GM10248 (cell line): Measurements from ENCODE around the gene FLOT1.
A peak's percentile ranks its signal among the peaks of the same experiment; 100 is the strongest.

Experiments
- CTCF ChIA-PET: fragments of 300-600 bp; sonication (Branson Sonifier 250); formaldehyde crosslinking; extraction: SDS; loops from one replicate; lab custom pipeline; 2021; ENCODE audit warnings: antibody characterized with exemption; lab: Yijun Ruan, JAX
- POLR2A ChIA-PET: fragments of 350-650 bp; sonication (Branson Sonifier 250); formaldehyde crosslinking; extraction: SDS; loops from one replicate; lab custom pipeline; 2020; ENCODE audit warnings: antibody characterized with exemption; lab: Yijun Ruan, JAX
- DNase-seq: peaks from one replicate; pipeline ENCODE4 v3.0.0; 2012; ENCODE audit errors: extremely low spot score
- CTCF ChIP-seq: IDR thresholded peaks from 2 replicates; pipeline ENCODE4 v1.5.1; 2012; ENCODE audit warnings: mild to moderate bottlenecking, low read depth; ENCODE audit errors: extremely low read depth, missing control alignments, control extremely low read depth

FLOT1 gene

GRCh38 chr6:30686908-30687658 lies 55.4 kb downstream of the FLOT1 start:
- peak; percentile 90 for DNase-seq
- ChIA-PET POLR2A (interaction anchor here (0.6 to 4.2 kb wide), 3 partner anchors 17 to 1288 kb away, joined by 3 to 17 read pairs (median 5); partner anchors contain the start of gene MDC1), CTCF (interaction anchor here (1.0 to 13.6 kb wide), 7 partner anchors 7 to 234 kb away, joined by 3 to 132 read pairs (median 10); partner anchors contain the start of gene DHX16)
- TF ChIP-seq CTCF = no peak

- ChIA-PET CTCF (interaction anchor here (1.0 to 18.8 kb wide), 5 partner anchors 14 to 154 kb away, joined by 3 to 776 read pairs (median 3); partner anchors contain the start of genes DHX16, MDC1 and TUBB), POLR2A (interaction anchor here (0.8 kb wide), 1 partner anchor 72 kb away, joined by 4 read pairs; no protein-coding TSS in a partner anchor)
- TF ChIP-seq CTCF = no peak
- DNase-seq = peak; percentile 76
These were observed 56.2 kb downstream of the FLOT1 start, which contains the start of gene PPP1R18 for GRCh38 chr6:30686009-30686907. Gene PPP1R18, minus strand, starts transcription at chr6:30686645. Its CDS starts 627 bp downstream, at chr6:30686018.

GRCh38 chr6:30685157-30686008 lies 57.1 kb downstream of the FLOT1 start:
- TF ChIP-seq CTCF = peak; percentile 49
- CTCF ChIA-PET = interaction anchor here (0.9 to 18.8 kb wide), 9 partner anchors 9 to 153 kb away, joined by 3 to 776 read pairs (median 3); partner anchors contain the start of genes DHX16, MDC1 and TUBB
- DNase-seq = no peak
- POLR2A ChIA-PET = interaction anchor here (0.8 to 1.2 kb wide), 3 partner anchors 35 to 71 kb away, joined by 3 to 4 read pairs (median 3); no protein-coding TSS in a partner anchor

- ChIA-PET POLR2A (interaction anchor here (1.0 to 1.2 kb wide), 2 partner anchors 36 to 70 kb away, joined by 3 read pairs; no protein-coding TSS in a partner anchor), CTCF (interaction anchor here (0.9 to 18.8 kb wide), 7 partner anchors 10 to 152 kb away, joined by 3 to 776 read pairs (median 3); partner anchors contain the start of genes DHX16, MDC1 and TUBB)
- peak; percentile 61 for DNase-seq
- no peak for TF ChIP-seq CTCF
These were observed 57.9 kb downstream of the FLOT1 start for GRCh38 chr6:30684386-30685156.

- no peak for DNase-seq
- ChIA-PET POLR2A (interaction anchor here (1.0 to 1.2 kb wide), 2 partner anchors 37 to 69 kb away, joined by 3 read pairs; no protein-coding TSS in a partner anchor), CTCF (interaction anchor here (1.2 to 18.8 kb wide), 3 partner anchors 40 to 162 kb away, joined by 3 to 776 read pairs (median 3); partner anchors contain the start of genes MDC1 and TUBB)
- TF ChIP-seq CTCF = no peak
These were observed 58.5 kb downstream of the FLOT1 start for GRCh38 chr6:30683980-30684338.
